ENCODE results near the gene SRGAP2C.
"Not testable (repeated sequence)": the region's sequence is repeated elsewhere in the genome, so short reads cannot be mapped to it uniquely, and the experiment has no call there.

The SRGAP2C gene

DNA sequence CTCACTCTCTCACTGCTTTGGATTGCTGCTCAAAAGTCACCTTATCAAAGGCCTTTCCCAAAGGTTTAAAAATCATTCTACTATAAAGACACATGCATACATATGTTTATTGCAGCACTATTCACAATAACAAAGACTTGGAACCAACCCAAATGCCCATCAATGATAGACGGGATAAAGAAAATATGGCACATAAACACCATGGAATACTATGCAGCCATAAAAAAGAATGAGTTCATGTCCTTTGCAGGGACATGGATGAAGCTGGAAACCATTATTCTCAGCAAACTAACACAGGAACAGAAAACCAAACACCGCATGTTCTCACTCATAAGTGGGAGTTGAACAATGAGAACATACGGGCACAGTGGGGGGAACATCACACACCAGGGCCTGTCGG, 45.9 kb downstream of the SRGAP2C start:
- not testable (repeated sequence) for DNase-seq

GRCh38 chr1:121232445-121233125, 47.8 kb downstream of the SRGAP2C start:
- DNase-seq = not testable (repeated sequence)

DNA sequence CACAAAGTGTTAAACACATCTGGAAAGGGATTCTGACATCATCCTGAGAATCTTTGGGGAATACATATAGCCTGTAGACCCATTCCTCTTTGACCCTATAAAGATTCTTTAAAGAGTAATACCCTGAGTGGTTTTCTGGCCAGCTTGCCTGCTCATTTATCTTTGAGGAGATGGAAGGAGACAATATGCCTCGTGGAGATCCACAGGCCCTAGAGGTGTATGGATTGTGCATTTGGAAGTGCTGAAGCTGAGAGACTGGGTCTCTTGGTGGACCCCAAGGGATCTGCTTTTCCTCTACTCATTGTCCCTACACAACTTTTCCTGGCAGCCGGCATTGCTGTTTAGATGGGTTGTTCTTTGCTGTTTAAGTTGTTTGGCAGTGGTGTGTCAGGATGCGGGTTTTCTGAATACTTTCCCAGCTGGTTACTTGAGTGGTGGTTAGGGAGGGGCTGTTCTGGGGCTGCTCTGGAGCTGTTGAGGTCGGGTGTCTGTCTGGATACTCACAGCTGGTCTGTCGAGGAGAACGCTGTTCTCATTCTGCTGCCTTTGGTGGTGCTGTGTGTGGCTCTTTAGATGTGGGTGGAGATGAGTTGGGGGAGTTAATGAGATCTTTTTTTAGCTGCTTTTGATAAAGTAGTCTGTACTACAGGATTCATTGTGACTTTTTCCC, 49.5 kb downstream of the SRGAP2C start:
- DNase-seq = not testable (repeated sequence)

GRCh38 chr1:121238384-121238783, 53.6 kb downstream of the SRGAP2C start:
- DNase-seq = not testable (repeated sequence)

- not testable (repeated sequence) for DNase-seq
Observed at GRCh38 chr1:121243913-121244312, 59.1 kb downstream of the SRGAP2C start.

DNA sequence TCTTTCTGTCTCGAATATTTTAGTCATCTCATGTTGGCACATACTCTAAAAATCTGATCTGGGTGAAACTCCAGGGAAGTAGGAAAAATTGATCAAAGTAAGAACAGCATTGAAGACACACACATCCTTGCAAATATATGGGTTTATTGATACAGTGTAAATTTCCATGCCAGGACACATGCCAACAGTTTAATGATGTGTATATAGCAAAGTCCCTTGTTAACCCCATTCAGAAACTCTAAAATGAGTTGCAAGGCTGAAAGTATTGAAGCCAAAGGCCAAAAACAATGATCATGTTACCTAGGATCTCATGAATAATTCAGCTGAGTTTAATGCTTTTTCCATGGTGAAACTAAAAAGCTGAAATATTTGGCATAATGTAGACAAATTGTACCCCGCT, 61.6 kb downstream of the SRGAP2C start:
- not testable (repeated sequence) for DNase-seq

DNA sequence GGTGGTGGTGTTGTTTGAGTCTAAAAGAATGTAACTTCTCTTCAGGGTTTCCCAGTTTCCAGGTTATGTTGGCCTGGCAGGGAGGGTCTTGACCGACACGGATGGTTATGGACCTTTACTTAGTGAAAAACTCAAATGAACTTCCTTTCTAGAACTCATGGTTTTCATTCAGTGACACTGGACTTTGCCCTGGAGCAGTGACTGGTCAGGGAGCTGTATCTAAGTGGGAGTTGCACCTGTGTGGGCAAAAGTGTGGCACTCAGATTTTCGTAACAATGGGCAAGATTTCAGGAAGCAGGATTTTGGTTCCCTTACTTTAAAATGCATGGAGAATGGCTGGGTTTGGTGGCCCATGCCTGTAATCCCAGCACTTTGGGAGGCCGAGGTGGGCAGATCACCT, 67.9 kb downstream of the SRGAP2C start:
- not testable (repeated sequence) for DNase-seq

GRCh38 chr1:121254618-121255017, 69.8 kb downstream of the SRGAP2C start:
- DNase-seq = not testable (repeated sequence)

- not testable (repeated sequence) for DNase-seq
Observed at GRCh38 chr1:121257632-121258031, 72.9 kb downstream of the SRGAP2C start.

- DNase-seq = not testable (repeated sequence)
Observed at GRCh38 chr1:121258134-121258533, 73.4 kb downstream of the SRGAP2C start.

DNA sequence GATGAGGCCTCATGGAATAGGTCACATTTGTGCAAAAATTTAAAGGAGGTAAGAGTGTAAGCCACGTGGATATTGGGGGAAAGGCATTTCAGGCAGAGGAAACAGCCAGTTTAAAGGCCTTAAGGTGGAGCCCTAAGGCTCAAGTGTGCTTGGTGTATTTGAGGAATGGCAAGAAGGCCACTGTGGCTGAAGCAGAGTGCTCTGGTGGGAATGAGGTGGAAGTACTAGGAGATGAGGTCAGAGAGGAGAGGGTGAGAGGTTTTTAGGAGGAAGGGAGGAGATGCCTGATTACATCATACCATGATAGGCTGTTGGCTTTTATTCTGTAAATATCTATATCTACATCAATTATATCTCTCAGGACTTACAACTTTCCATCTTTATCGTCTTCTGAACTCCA, 75.4 kb downstream of the SRGAP2C start:
- not testable (repeated sequence) for DNase-seq

GRCh38 chr1:121262163-121262562, 77.4 kb downstream of the SRGAP2C start:
- not testable (repeated sequence) for DNase-seq

- not testable (repeated sequence) for DNase-seq
Observed at GRCh38 chr1:121263789-121264244, 79.0 kb downstream of the SRGAP2C start.

DNA sequence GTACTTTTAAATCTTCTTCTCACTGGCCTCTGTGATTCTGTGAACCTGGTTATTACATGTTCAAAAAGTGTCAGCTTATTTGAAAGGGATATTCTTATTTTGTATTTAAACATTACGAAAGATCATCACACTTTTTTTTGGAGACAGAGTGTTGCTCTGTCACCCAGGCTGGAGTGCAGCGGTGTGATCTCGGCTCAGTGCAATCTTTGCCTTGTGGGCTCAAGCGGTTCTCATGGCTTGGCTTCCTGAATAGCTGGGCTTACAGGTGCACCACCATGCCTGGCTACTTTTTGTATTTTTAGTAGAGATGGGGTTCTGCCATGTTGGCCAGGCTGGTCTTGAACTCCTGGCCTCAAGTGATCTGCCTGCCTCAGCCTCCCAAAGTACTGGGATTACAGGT, 82.3 kb downstream of the SRGAP2C start:
- not testable (repeated sequence) for DNase-seq

DNA sequence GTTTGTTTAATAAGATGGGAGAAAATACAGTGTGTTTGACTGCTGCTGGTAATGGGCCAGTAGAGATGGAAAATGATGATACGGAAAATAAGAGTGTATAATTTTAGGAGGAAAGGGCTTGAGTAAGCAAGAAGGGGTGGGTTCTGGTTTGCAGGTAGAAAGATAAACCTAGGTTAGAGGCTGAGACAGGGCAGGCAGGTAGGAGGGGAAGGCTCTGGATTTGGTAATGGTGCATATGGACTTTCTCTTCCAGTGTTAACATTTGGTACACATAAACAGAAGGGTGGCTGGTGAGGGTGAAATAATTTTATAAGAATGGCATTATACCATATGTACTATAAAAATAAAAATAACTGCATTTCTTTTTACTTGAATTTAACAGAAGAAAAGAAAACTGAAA, 84.5 kb downstream of the SRGAP2C start:
- not testable (repeated sequence) for DNase-seq

GRCh38 chr1:121269973-121270372, 85.2 kb downstream of the SRGAP2C start:
- not testable (repeated sequence) for DNase-seq

DNA sequence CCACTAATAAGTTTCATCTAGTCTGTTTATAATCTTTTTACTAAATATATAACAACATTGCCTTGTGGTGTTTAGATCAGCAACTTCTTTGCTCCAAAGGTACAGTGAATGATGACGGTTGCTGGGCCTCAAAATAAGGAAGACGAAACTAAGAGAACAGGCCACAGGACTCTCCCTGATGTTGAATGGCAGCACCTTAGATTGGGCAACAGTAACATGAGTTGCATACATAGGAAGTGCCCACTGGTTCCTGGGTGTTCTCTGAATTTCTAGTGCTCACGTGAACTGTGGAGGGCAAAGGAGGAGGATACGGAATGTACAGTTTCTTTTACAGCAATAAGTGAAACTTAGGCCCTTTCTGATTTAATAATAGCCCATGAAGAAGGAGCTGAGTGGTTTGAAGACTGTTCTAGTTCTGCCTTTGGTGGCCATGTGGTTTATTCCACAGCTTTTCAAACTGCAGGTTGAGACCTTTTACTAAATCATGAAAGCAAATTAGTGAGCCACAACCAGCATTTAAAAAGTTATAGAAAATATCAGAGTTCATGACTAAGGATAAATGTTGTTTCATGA, 86.5 kb downstream of the SRGAP2C start:
- not testable (repeated sequence) for DNase-seq

GRCh38 chr1:121275435-121275834, 90.7 kb downstream of the SRGAP2C start:
- not testable (repeated sequence) for DNase-seq

DNA sequence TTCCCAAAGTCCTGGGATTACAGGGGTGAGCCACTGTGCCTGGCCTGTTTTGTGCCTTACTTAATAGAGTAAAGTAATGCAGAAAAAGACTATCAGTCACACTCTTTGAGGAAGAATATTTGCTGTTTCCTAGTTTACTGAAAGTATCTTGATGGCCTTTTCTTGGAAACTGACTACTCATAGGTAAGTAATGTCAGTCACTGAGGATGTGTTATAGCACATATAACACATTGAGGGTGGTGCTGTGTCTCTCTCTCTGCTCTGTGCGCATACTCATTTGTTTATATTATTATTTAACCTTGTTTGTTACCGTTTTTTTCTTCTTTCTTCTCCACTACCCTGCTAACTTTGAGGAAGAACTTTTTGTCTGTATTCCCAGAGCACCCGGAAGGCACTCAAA, 93.4 kb downstream of the SRGAP2C start:
- DNase-seq = not testable (repeated sequence)

GRCh38 chr1:121278777-121279547, 94.2 kb downstream of the SRGAP2C start:
- not testable (repeated sequence) for DNase-seq

GRCh38 chr1:121279548-121279898, 94.7 kb downstream of the SRGAP2C start:
- not testable (repeated sequence) for DNase-seq

DNA sequence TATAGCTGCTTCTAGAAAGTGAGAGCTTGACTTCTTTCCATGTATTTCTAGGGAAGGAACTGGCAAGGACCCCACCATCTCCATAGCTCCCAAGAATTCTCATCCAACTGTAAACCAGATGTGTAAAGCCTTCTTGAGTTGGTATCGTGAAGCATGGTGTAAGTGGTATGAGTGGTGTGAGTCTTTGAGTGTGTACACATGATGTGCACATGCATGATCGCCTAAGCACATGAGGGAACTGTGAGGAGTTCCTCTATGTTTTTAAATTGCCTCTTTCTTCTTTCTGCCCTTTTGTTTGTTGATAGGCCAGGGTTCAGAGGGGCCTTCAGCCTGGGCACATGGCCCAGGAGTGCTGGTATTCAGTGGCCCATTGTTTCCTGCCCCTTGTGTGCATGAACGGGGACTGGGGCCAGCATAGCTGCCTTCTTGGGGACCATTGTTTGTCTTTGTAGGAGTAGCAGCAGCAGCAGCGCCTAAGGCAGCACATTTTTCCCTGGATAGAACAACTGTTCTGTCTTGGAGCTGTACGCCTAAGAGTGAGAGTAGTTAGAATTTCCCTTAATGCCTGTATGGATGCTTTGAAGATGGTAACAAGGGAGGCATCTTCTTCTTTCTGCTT, 96.0 kb downstream of the SRGAP2C start:
- not testable (repeated sequence) for DNase-seq

DNA sequence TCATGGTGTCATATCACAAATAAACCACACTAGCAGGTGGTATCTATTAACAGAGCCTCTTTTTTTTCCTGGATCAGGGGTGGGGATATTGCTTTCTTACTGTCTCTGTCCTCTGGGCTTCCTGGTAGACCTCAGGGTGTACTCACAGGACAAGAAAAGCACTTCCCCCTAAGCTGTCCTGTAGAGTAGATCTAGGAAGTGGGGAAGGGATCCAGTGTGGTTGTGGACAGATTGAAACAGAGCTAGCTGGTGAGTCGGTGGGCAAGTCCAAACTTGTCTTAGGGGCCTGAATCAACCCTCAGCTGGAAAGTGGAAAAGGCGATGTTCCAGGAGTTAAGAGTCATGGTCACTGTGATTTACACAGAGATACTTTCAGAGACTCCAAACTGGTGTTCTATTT, 96.7 kb downstream of the SRGAP2C start:
- not testable (repeated sequence) for DNase-seq
